ENCODE results near the gene CD244.
"Not testable (repeated sequence)": the region's sequence is repeated elsewhere in the genome, so short reads cannot be mapped to it uniquely, and the experiment has no call there.

The CD244 gene

GRCh38 chr1:160904783-160905616, 42.3 kb upstream of the CD244 start:
- CTCF ChIA-PET = no interaction called here
- H3K4me3 ChIP-seq (ENCODE audit: low read depth, low read length) = no peak overlapping the region
- DNase-seq (ENCODE audit: low read depth, low spot score) = no peak
- TF ChIP-seq CTCF (IDR thresholded peaks at IDR 0.05; ENCODE audit: insufficient read depth, low read length, missing control alignments) = no peak
- POLR2A ChIA-PET = interaction anchor here (0.7 kb wide), 1 partner anchor 207 kb away, joined by 7 read pairs; no protein-coding TSS in a partner anchor

GRCh38 chr1:160902251-160902650, 39.6 kb upstream of the CD244 start:
- POLR2A ChIA-PET; DNase-seq (ENCODE audit: low read depth, low spot score); H3K4me3 ChIP-seq (ENCODE audit: low read depth, low read length); CTCF ChIA-PET: not testable (repeated sequence)

- CTCF ChIA-PET = no interaction called here
Measured at GRCh38 chr1:160901768-160902167, 39.1 kb upstream of the CD244 start.

GRCh38 chr1:160900683-160901082, 38.0 kb upstream of the CD244 start:
- DNase-seq (ENCODE audit: low read depth, low spot score); POLR2A ChIA-PET; CTCF ChIA-PET; H3K4me3 ChIP-seq (ENCODE audit: low read depth, low read length): not testable (repeated sequence)

More at GRCh38 chr1:160901768-160902167, 39.1 kb upstream of the CD244 start:
- no peak overlapping the region for H3K4me3 ChIP-seq (ENCODE audit: low read depth, low read length)
- no peak for DNase-seq (ENCODE audit: low read depth, low spot score)
- no peak for TF ChIP-seq CTCF (IDR thresholded peaks at IDR 0.05; ENCODE audit: insufficient read depth, low read length, missing control alignments)
- POLR2A ChIA-PET = no interaction called here

- POLR2A ChIA-PET; CTCF ChIA-PET; H3K4me3 ChIP-seq (ENCODE audit: low read depth, low read length); DNase-seq (ENCODE audit: low read depth, low spot score): not testable (repeated sequence)
Measured at GRCh38 chr1:160894368-160895135, 31.9 kb upstream of the CD244 start.

- DNase-seq (ENCODE audit: low read depth, low spot score) = no peak
- TF ChIP-seq CTCF (IDR thresholded peaks at IDR 0.05; ENCODE audit: insufficient read depth, low read length, missing control alignments) = no peak
- ChIA-PET POLR2A (no interaction called here), CTCF (no interaction called here)
- H3K4me3 ChIP-seq (ENCODE audit: low read depth, low read length) = no peak overlapping the region
Measured at GRCh38 chr1:160891474-160891873, 28.8 kb upstream of the CD244 start.

- TF ChIP-seq CTCF (IDR thresholded peaks at IDR 0.05; ENCODE audit: insufficient read depth, low read length, missing control alignments) = no peak
- H3K4me3 ChIP-seq (ENCODE audit: low read depth, low read length) = no peak overlapping the region
- POLR2A ChIA-PET = no interaction called here
- CTCF ChIA-PET = no interaction called here
- no peak for DNase-seq (ENCODE audit: low read depth, low spot score)
Measured at GRCh38 chr1:160888926-160889325, 26.2 kb upstream of the CD244 start.

GRCh38 chr1:160887071-160887470, 24.4 kb upstream of the CD244 start:
- ChIA-PET CTCF (no interaction called here), POLR2A (no interaction called here)
- DNase-seq (ENCODE audit: low read depth, low spot score) = no peak
- no peak overlapping the region for H3K4me3 ChIP-seq (ENCODE audit: low read depth, low read length)
- TF ChIP-seq CTCF (IDR thresholded peaks at IDR 0.05; ENCODE audit: insufficient read depth, low read length, missing control alignments) = no peak

All from AG04449 (cell line).